Erythroblast (primary cell): ENCODE results near the gene CDSN.
"Not testable (repeated sequence)": the region's sequence is repeated elsewhere in the genome, so short reads cannot be mapped to it uniquely, and the experiment has no call there.

Experiments
- GATA1 ChIP-seq: IDR thresholded peaks from 2 replicates; pipeline ENCODE4 v1.6.1; 2011; ENCODE audit warnings: low read depth, mild to moderate bottlenecking, control low read depth, low read length, moderate library complexity
- POLR2A ChIP-seq: IDR thresholded peaks from 2 replicates; pipeline ENCODE4 v1.6.1; 2011; ENCODE audit warnings: mild to moderate bottlenecking, low read length

DNA sequence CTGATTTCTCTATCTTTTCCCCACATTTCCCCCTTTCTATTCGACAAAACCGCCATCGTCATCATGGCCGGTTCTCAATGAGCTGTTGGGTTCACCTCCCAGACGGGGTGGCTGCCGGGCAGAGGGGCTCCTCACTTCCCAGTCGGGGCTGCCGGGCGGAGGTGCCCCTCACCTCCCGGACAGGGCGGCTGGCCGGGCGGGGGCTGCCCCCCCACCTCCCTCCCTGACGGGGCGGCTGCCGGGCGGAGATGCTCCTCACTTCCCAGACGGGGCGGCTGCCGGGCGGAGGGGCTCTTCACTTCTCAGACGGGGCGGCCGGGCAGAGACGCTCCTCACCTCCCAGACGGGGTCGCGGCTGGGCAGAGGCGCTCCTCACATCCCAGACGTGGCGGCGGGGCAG, 53.2 kb downstream of the CDSN start:
- TF ChIP-seq POLR2A, GATA1: not testable (repeated sequence)
